Right kidney (tissue), 1 donor: Measurements from ENCODE around the gene CTIF.

Experiments used
- DNase-seq: peaks from one replicate; pipeline ENCODE4 v3.0.0-alpha.2; 2016

CTIF gene

GRCh38 chr18:48789259-48789812 lies 250.5 kb downstream of the CTIF start:
- DNase-seq: no peak

GRCh38 chr18:48790226-48790863 lies 251.5 kb downstream of the CTIF start:
- DNase-seq: no peak

GRCh38 chr18:48790869-48791635 lies 252.2 kb downstream of the CTIF start:
- DNase-seq: no peak

GRCh38 chr18:48791636-48792105 lies 252.8 kb downstream of the CTIF start:
- no peak for DNase-seq

- DNase-seq: no peak
Observed at GRCh38 chr18:48792141-48792540, 253.3 kb downstream of the CTIF start.

GRCh38 chr18:48792611-48793380 lies 254.0 kb downstream of the CTIF start:
- DNase-seq: no peak

GRCh38 chr18:48794251-48794970 lies 255.6 kb downstream of the CTIF start:
- no peak for DNase-seq

GRCh38 chr18:48795696-48796095 lies 256.9 kb downstream of the CTIF start:
- no peak for DNase-seq

GRCh38 chr18:48796491-48797205 lies 257.8 kb downstream of the CTIF start:
- DNase-seq: no peak

- no peak for DNase-seq
Observed at GRCh38 chr18:48797841-48798255, 259.0 kb downstream of the CTIF start.

- DNase-seq: no peak
Observed at GRCh38 chr18:48798334-48799245, 259.8 kb downstream of the CTIF start.

- no peak for DNase-seq
Observed at GRCh38 chr18:48799724-48800315, 261.0 kb downstream of the CTIF start.

GRCh38 chr18:48800466-48800865 lies 261.6 kb downstream of the CTIF start:
- no peak for DNase-seq

GRCh38 chr18:48800876-48801727 lies 262.3 kb downstream of the CTIF start:
- DNase-seq: no peak

GRCh38 chr18:48801728-48802542 lies 263.1 kb downstream of the CTIF start:
- no peak for DNase-seq

- no peak for DNase-seq
Observed at GRCh38 chr18:48802543-48803290, 263.9 kb downstream of the CTIF start.

- no peak for DNase-seq
Observed at GRCh38 chr18:48803518-48803917, 264.7 kb downstream of the CTIF start.
